Right atrium auricular region (tissue), 2 donors: ENCODE results near the gene ZNF791. TPM values are rescaled to one million over a fixed set of nuclear protein-coding genes. Genes with fewer than 3 reads are reported as not detected.
A peak's percentile ranks its signal among the peaks of the same experiment; 100 is the strongest.

Experiments
- DNase-seq: peaks from one replicate; pipeline ENCODE4 v3.0.0-alpha.2; 2019; ENCODE audit warnings: low spot score
- H3K27ac ChIP-seq, 2 donors: fragments of 200-600 bp; sonication (generic); 1 replicate in 1 of 2; 2 replicates in 1 of 2; pipeline ENCODE4 v1.5.1; 2016 to 2019
- H3K27me3 ChIP-seq, 2 donors: fragments of 200-600 bp; sonication (generic); one replicate each; pipeline versions ENCODE4 v1.5.1 to v1.6.0; 2017 to 2019
- H3K36me3 ChIP-seq: fragments of 200-600 bp; sonication (generic); one replicate; pipeline ENCODE4 v1.5.1; 2016
- H3K4me1 ChIP-seq, 2 donors: fragments of 200-600 bp; sonication (generic); one replicate each; pipeline versions ENCODE4 v1.5.1 to v1.6.0; 2017 to 2019
- H3K4me3 ChIP-seq, 2 donors: fragments of 200-600 bp; sonication (generic); 1 replicate in 1 of 2; 2 replicates in 1 of 2; pipeline ENCODE4 v1.5.1; 2017 to 2019; ENCODE audit warnings: mild to moderate bottlenecking in 1 of 2, moderate library complexity in 1 of 2
- H3K9me3 ChIP-seq, 2 donors: fragments of 200-600 bp; sonication (generic); one replicate each; pipeline ENCODE4 v1.5.1; 2019
- CTCF ChIP-seq, 2 donors: fragments of 200-600 bp; sonication (generic); IDR thresholded peaks; one replicate each; pipeline ENCODE4 v1.5.1; 2019; ENCODE audit warnings: antibody characterized with exemption in 2 of 2
- total RNA-seq, 2 donors: library from RNA; depleted of rRNA; stranded (reverse); fragments of >200 nt; gene quantifications; one replicate each; pipeline ENCODE4 v1.1.0, GENCODE V29; 2016

ZNF791 gene
- total RNA-seq, 2 donors from 2014 or later, result 8.2 to 10.1 TPM

GRCh38 chr19:12656899-12657571 lies 46.3 kb downstream of the ZNF791 start:
- DNase-seq, result no peak
- H3K4me1 ChIP-seq, result no peaks in the 10 kb centered on the region
- TF ChIP-seq CTCF (IDR thresholded peaks at IDR 0.05), result no peak
- no peak overlapping the region for H3K4me3 ChIP-seq
- H3K27me3 ChIP-seq, result no peaks in the 10 kb centered on the region
- no peak overlapping the region for H3K27ac ChIP-seq
- H3K36me3 ChIP-seq, result peaks cover 34% of the 10 kb centered on the region
- H3K9me3 ChIP-seq, result no peaks in the 10 kb centered on the region

GRCh38 chr19:12657966-12658365 lies 47.2 kb downstream of the ZNF791 start:
- peaks cover 41% of the 10 kb centered on the region for H3K36me3 ChIP-seq
- H3K27ac ChIP-seq, result no peak overlapping the region
- no peaks in the 10 kb centered on the region for H3K27me3 ChIP-seq
- no peaks in the 10 kb centered on the region for H3K4me1 ChIP-seq
- no peak overlapping the region for H3K4me3 ChIP-seq
- TF ChIP-seq CTCF (IDR thresholded peaks at IDR 0.05), result no peak
- DNase-seq, result no peak
- no peaks in the 10 kb centered on the region for H3K9me3 ChIP-seq

- peaks cover 41% of the 10 kb centered on the region for H3K36me3 ChIP-seq
- peaks cover 0 to 7% of the 10 kb centered on the region in 2 donors for H3K4me1 ChIP-seq
- no peak for TF ChIP-seq CTCF (IDR thresholded peaks at IDR 0.05)
- DNase-seq, result no peak
- no peaks in the 10 kb centered on the region for H3K27me3 ChIP-seq
- H3K4me3 ChIP-seq, result no peak overlapping the region
- H3K27ac ChIP-seq, result no peak overlapping the region
- H3K9me3 ChIP-seq, result no peaks in the 10 kb centered on the region
These were observed 50.3 kb downstream of the ZNF791 start for GRCh38 chr19:12660980-12661379.

GRCh38 chr19:12664406-12665280 lies 53.9 kb downstream of the ZNF791 start:
- TF ChIP-seq CTCF (IDR thresholded peaks at IDR 0.05), result no peak
- Histone ChIP-seq H3K4me1 (peaks cover 0 to 30% of the 10 kb centered on the region in 2 donors), H3K27me3 (no peaks in the 10 kb centered on the region), H3K4me3 (no peak overlapping the region), H3K36me3 (peaks cover 32% of the 10 kb centered on the region), H3K9me3 (no peaks in the 10 kb centered on the region), H3K27ac (no peak overlapping the region)
- DNase-seq, result no peak

- Histone ChIP-seq H3K27me3 (no peaks in the 10 kb centered on the region), H3K4me3 (peak overlapping the region in 1 of 2 donors; percentile 96), H3K27ac (no peak overlapping the region), H3K4me1 (peaks cover 0 to 34% of the 10 kb centered on the region in 2 donors), H3K9me3 (no peaks in the 10 kb centered on the region), H3K36me3 (peaks cover 32% of the 10 kb centered on the region)
- TF ChIP-seq CTCF (IDR thresholded peaks at IDR 0.05), result no peak
- peak; percentile 65 for DNase-seq
These were observed 54.5 kb downstream of the ZNF791 start for GRCh38 chr19:12665281-12665573.
